Peyer's patch (tissue), 4 donors: ENCODE data around the gene F2RL2.

ENCODE experiments used
- POLR2A ChIP-seq, 2 donors: fragments of 450-650 bp; IDR thresholded peaks; one replicate each; pipeline ENCODE4 v1.5.1; 2017; ENCODE audit warnings: antibody characterized with exemption in 2 of 2, mild to moderate bottlenecking in 2 of 2, moderate library complexity in 2 of 2
- TF ChIP-seq, protein P1 (sequence below), 6 experiments: fragments of 450-650 bp in 4 of 6; fragments of 200-600 bp in 2 of 6; sonication (generic) in 1 of 6; IDR thresholded peaks; one replicate each; pipeline ENCODE4 v1.5.1; 2017 to 2019; ENCODE audit warnings: antibody characterized with exemption in 6 of 6, mild to moderate bottlenecking in 3 of 6, moderate library complexity in 1 of 6

DNA sequence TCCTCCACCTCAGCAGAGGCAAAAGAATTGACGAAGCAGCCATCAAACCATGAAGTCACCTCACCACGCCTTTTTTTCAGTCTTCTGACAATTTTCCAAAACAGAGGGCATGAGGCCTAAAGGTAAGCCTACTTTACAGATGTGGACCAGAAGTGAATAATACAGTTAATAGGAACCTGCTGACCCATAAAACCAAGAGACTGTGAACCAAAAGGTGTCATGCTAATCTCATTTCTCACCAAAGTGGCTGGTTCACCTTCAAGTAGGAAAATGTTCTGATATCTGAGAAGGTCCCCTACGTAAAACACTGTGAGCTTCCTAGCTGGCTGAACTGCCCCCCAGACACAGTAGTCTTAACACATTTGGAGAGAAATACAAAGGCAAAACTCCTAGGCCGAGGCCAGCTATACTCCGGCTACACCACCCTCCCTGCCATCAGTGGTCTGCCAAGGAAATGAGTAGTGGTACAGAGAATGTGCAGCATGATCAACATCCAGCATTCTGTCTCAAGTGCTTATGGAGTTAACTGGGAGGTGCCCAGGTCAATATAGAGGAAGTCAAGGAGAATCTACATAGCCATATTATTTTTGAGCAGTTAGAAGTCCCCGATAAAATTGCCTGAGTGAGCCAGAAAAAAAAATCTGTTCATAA, 19.3 kb upstream of the F2RL2 start:
- TF ChIP-seq, protein P1, sequence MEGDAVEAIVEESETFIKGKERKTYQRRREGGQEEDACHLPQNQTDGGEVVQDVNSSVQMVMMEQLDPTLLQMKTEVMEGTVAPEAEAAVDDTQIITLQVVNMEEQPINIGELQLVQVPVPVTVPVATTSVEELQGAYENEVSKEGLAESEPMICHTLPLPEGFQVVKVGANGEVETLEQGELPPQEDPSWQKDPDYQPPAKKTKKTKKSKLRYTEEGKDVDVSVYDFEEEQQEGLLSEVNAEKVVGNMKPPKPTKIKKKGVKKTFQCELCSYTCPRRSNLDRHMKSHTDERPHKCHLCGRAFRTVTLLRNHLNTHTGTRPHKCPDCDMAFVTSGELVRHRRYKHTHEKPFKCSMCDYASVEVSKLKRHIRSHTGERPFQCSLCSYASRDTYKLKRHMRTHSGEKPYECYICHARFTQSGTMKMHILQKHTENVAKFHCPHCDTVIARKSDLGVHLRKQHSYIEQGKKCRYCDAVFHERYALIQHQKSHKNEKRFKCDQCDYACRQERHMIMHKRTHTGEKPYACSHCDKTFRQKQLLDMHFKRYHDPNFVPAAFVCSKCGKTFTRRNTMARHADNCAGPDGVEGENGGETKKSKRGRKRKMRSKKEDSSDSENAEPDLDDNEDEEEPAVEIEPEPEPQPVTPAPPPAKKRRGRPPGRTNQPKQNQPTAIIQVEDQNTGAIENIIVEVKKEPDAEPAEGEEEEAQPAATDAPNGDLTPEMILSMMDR (IDR thresholded peaks at IDR 0.05), result no peak
- TF ChIP-seq POLR2A (IDR thresholded peaks at IDR 0.05), result no peak
